Lung microvascular endothelial cell (primary cell): ENCODE measurements around the gene CCDC71. TPM values are rescaled to one million over a fixed set of nuclear protein-coding genes. Genes with fewer than 3 reads are reported as not detected.

Experiments used
- DNase-seq, 2 donors: peaks; one replicate each; pipeline versions ENCODE4 v3.0.0 to v3.0.0-alpha.2; 2010; ENCODE audit warnings: low read depth in 2 of 2
- total RNA-seq: library from RNA; depleted of rRNA; stranded (reverse); fragments of >200 nt; gene quantifications from 2 replicates; pipeline ENCODE4 v1.2.1, GENCODE V29; 2014

The CCDC71 gene
- total RNA-seq, result 10.7 and 20.2 TPM in 2 replicates

DNA sequence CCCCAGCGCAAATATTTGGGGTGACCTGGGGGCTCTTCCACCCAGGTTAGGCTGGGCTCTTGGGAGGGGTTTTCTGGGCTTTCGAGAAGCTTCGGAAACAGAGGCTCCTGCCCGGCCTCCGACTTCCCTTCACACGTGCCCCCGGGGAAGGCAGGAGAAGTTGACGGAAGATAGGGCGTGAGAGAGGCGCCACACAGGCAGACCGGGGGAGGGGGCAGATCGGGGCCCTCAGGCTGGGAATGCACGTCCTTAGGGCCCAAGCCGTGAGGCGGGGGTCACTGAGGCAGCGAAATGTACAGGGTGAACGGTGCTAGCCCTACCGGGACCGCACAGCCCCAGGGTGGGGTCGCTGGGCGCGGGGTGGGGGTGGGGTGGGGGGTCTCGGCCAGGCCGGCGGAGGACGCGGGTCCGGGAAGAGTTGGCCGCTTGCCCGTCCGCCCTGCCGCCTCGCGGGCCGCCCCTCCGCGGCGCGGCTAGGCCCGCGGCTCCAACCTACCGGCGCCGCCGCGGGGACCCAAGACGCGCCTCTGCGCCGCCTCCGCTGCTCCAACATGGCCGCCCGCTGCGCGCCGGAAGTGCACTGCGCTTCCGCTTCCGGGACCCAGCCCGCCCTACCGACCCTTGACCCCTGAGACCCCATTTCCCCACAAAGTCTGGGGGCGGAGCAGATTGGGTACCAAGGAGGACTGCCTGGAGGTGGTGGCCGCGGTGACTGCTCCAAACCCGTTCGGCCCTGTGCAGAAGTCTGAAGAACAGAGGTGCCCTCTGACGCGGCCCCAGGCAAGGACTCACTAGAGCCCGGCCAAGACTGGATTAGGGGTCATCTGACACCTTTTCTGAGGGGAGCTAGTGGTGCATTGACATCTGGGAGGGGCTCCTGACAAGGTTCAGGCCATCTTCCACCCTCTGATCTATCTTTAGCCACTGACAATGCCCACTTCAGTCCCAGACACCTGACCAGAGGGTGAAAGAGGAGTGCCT, at the start of gene CCDC71:
Gene CCDC71, minus strand, starts transcription at position 561 of the 981 bp plus-strand sequence. CDS start 2,123 bp downstream, outside the sequence.
- DNase-seq, result peak; percentile 69 to 75

DNA sequence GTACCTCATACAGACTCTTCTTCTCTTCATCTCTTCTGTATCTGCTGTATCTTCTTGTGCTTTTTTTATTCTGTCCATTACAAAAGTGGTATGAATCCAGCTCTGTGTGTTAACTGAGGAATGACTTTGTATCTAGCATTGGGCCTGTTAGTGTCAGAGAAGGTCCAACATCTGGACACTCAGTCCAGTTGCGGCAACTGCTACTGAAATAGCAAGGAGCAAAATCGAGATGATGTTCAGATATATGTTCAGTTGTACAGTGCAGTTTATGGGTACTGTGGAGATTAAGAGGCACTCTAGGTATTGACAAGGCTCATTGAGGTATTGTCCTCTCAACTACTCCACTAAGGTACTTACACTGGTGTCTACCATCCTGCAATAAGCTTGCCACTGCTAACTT, 47.9 kb upstream of the CCDC71 start:
- no peak for DNase-seq

DNA sequence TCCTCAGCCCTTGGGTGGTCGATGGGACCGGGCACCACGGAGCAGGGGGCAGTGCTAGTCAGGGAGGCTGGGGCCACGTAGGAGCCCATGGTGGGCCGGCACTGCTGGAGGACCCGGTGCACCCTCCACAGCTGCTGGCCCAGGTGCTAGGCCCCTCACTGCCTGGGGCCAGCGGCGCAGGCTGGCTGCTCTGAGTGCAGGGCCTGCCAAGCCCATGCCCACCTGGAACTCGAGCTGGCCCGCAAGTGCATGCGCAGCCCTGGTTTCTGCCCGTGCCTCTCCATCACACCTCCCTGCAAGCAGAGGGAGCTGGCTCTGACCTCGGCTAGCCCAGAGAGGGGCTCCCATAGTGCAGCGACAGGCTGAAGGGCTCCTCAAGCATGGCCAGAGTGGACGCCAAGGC, 47.4 kb upstream of the CCDC71 start:
- DNase-seq, result no peak

DNA sequence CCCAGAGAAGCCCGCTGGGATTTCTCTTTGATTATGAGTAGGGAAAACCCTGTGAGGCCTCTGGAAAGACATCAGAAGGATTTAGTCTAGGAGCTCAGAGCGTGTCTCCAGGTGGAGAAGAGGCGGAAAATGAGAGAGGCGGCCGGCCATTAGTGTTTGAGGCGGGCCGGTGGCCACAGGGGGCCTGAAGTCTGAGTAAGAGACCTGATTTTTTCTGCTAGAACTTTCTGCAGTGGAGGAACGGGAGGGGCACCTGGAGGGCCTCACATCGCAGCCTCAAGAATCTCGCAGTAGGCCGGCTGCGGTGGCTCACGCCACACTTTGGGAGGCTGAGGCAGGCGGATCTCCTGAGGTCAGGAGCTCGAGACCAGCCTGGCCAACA, 33.8 kb upstream of the CCDC71 start:
- DNase-seq, result no peak

DNA sequence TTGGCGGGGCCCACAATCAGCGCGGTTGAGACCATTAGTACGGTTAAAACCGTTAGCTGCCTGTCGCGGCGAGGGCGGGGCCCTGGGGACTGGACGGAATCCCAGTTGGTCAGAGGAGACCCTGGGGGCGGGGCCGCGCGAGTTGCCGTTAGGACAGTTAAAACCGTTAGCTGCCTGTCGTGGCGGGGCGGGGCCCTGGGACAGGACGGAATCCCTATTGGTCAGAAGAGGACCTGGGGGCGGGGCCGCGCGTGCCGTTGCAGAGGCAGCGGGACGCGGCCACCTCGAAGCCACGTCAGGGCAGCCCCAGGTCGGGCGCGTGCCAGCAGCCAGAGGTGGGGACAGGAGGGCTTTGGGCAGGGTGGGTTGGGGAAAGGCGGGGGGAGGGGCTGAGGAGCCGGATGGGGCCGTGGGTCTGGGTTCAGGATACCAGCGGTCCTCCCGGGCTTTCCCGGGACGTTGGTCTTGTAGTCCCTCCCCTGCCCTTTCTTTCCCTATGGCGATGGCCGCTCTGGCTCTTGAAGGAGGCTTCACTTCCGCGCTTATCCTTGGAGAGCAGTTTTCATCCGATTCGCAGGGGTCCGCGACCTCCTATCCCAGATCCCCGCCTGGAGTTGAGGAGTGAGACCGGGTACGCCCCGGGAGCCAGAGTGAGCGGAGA, 33.2 kb upstream of the CCDC71 start:
- peak; percentile 43 to 85 for DNase-seq

DNA sequence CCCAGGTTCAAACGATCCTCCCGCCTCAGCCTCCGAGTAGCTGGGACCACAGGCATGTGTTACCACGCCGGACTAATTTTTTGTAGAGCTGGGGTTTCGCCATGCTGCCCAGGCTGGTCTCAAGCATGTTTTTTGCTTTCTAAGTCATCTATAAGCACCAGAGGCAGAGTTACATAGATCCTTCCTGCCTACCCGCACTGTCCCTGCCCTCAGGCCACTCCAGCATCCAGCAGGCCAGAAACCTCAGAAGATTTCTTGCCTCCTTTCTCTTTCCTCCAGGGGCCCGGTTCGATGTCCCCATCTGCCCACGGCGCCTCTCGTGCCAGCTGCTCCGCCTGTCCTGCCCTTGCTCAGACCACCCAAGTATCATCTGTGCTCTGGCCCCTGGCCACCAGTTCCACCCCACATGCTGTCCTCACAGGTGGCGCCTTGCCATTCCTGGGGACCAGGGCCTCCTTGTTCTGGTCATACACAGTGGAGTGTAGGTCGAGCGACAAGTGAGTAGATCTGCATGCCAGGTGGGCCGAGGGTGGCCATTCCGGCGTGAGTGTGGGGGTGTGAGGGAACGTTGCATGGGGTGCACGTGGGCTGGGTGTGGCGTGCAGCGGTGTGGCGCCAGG, 32.6 kb upstream of the CCDC71 start:
- no peak for DNase-seq

DNA sequence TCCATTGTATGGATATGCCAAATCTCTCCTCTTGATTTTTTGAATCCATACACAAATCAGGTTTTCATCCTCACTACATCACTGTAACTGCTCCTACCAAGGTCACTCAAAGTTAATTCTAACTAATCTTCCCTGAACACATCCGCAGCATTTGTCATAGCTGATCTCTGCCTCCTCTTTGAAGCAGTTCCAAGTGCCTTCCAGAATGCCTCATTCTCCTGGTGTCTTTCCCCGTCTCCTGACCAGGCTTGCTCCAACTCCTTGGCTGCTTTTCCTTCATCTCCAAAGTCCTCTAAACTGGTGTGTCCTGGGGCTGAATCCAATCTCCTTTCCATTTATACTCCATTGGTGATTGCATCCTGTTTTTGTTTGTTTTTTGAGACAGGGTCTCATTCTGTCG, 32.0 kb upstream of the CCDC71 start:
- DNase-seq, result no peak

DNA sequence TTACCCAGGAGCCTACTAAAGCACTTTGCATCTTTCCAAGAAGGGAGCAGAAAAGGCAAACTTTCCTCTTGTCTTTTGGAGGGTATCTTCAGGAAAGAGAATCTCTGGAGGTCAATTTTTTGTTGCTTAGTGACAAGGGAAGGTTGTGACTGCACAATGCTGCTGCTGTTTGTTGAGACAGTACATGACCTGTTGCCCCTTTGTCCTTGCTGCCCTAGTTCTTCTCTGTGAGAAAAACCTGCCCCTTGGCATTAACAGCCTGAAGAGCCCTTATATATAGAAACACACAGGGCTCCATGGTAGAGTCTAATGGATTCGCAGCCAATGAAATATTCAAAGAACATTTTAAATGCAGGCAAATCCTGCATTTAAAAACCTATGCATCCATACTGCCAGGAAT, 25.6 kb upstream of the CCDC71 start:
- no peak for DNase-seq

DNA sequence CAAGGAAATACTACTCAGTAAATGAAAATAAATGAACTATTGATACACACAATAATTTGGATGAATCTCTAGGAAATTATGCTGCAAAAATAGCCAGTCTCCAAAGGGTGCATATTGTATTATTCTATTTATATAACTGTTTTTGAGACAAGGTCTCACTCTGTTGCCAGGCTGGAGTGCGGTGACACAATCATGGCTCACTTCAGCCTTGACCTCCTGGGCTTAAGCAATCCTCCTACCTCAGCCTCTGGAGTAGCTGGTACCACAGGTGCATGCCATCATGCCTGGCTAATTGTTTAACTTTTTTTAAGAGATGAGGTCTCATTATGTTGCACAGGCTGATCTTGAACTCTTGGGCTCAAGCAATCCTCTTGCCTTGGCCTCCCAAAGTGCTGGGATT, 17.7 kb upstream of the CCDC71 start:
- no peak for DNase-seq

DNA sequence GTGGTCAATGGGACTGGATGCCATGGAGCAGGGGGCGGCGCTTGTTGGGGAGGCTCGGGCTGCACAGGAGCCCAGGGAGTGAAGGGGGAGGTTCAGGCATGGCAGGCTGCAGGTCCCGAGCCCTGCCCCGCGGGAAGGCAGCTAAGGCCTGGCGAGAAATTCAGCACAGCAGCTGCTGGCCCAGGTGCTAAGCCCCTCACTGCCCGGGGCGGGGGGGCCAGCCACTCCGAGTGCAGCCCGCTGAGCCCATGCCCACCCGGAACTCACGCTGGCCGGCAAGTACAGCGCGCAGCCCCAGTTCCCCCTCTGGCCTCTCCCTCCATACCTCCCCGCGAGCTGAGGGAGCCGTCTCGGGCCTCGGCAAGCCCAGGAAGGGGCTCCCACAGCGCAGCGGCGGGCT, 16.6 kb upstream of the CCDC71 start:
- no peak for DNase-seq

DNA sequence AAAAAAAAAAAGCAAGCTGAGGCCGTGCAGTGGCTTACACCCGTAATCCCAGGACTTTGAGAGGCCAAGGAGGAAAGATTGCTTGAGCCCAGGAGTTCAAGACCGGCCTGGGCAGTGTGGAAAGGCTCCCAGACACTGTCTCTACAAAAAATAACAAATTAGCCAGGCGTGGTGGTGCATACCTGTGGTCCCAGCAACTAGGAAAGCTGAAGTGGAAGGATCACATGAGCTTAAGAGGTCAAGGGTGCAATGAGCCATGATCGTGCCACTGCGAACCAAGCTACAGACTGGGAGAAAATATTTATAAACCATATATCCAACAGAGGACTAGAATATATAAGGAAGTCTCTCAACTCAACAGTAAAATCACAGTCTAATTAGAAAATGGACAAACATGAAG, 15.2 kb upstream of the CCDC71 start:
- no peak for DNase-seq

DNA sequence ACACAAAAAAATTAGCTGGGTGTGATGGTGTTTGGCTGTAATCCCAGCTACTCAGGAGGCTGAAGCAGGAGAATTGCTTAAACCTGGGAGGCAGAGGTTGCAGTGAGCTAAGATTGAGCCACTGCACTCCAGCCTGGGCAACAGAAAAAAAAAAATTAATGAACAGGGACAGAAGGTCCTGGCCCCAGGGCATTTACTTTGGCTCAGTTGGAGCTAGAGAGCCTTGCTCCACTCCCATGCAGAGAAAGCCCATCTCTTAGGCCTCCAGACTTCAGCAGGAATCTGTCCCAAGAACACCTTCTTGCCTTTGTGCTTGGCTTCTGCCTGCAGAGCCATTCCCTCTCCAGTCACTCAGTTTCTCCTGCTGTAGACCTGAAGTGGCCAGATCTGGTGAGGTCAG, 14.0 kb upstream of the CCDC71 start:
- no peak for DNase-seq

DNA sequence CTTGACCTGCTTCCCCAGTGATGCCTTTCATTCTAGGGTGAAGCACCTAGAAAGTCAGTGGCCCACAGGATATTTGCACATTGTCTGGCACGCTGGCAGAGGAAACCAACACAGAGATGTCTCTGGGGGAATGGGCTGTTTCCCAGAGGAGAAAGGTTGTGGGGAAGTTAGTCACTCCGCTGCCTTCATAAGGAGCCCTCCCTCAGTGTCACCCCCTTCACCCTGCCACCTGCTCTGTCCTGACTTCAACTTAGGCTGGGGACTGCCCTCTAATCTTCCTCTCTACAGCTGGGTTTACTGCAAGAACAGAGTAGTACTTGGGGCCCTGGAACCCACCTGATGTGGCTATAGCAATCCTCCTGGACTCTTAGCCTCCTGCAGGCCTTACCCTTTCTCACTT, 10.9 kb upstream of the CCDC71 start:
- DNase-seq, result no peak

DNA sequence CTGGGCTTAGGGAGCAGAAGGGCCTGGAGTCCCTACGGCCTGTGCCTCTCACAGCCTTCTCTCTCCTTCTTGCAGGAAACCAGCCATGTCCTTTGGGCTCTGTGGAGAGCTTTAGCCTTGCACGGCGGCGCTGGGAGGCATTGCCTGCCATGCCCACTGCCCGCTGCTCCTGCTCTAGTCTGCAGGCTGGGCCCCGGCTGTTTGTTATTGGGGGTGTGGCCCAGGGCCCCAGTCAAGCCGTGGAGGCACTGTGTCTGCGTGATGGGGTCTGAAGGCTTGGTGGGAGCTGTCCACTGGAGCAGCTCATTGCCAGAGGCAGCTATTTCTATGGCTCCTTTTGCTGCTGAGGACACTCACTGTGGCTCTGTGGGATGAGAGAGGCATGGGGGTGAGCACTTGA, 9.4 kb upstream of the CCDC71 start:
- DNase-seq, result no peak

DNA sequence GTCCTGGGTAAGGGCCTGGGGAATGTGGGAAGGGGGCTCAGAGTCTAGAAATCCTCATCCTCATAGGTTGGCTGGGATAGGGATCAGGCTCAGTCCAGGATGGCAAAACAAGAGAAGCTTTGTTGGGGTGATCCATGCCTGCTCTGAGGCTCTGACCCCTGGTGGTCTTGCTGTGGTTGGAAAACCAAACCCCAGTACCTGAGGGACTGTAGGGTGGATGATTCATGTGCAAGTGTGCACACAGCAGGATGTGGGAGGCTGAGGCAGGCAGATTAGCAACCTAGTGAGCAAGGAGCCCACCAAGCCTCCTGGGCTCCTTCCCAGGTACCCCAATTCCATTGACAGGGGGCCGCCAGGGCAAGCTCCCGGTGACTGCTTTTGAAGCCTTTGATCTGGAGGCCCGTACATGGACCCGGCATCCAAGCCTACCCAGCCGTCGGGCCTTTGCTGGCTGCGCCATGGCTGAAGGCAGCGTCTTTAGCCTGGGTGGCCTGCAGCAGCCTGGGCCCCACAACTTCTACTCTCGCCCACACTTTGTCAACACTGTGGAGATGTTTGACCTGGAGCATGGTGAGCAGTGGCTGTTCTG, 8.4 kb upstream of the CCDC71 start:
- no peak for DNase-seq

DNA sequence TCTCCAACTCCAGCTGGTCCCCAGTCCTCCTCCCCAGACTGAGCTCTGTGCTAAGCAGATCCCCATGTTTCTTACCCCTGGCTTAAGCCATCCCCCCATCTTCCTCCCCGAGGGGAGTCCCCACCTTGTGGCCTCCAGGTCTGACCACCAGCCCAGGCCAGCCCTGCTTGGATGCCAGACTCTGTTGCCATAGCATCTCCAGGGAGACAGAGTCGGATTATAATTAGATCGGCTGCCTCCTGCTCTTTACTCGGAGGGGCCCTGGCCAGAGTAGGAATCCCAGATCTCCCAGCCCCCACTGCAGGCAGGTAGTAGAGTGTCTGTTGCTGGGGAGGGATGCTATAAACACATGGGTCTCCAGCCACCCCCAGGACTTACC, 7.7 kb upstream of the CCDC71 start:
- DNase-seq, result peak in 1 of 2 donors; percentile 20

DNA sequence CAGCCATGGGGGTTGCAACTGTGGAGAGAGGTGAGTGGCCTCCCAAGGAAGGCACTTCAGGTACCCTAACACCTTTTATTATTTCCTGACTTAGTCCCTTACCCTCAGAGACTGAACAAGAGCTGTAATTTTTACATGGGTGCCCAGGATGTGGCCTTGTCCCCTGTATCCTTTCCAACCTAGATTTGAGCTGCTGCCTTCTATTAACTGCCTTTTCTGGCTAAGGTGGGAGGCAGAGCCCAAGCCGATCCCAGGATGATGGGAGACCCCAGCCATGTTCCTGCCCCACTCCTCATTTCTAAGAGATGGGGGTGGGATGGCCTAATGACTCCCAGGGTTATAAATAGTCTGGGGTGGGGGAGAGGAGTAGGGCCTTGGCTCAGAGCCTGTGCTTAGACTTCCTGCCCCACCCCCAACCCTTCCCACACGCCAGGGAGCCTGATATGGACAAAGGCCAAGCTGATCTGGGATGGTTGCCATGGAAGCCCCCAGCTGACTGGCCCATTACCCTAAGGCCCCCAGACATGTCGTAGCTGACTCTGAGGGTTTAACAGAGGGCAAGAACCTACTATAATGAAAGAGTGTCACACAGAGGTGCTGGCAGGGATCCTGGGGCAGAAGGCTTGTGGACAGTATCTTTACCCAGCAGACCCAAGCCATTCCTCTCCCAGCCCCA, 7.1 kb upstream of the CCDC71 start:
- peak; percentile 70 to 78 for DNase-seq

DNA sequence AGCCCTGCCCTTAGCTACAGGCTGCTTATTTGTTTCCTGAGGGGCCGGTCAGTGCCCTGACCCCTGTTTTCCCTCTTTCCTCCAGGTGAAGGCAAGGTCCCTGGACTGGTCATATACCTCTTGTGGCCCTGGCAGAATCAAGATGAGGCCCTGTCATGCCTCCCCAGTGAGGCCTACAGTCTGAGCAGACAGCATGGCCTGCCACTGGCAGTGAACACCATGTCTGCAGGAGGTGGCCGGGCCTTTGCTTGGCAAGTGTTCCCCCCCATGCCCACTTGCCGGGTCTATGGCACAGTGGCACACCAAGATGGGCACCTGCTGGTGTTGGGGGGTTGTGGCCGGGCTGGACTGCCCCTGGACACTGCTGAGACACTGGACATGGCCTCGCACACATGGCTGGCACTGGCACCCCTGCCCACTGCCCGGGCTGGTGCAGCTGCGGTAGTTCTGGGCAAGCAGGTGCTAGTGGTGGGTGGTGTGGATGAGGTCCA, 6.5 kb upstream of the CCDC71 start:
- no peak for DNase-seq

DNA sequence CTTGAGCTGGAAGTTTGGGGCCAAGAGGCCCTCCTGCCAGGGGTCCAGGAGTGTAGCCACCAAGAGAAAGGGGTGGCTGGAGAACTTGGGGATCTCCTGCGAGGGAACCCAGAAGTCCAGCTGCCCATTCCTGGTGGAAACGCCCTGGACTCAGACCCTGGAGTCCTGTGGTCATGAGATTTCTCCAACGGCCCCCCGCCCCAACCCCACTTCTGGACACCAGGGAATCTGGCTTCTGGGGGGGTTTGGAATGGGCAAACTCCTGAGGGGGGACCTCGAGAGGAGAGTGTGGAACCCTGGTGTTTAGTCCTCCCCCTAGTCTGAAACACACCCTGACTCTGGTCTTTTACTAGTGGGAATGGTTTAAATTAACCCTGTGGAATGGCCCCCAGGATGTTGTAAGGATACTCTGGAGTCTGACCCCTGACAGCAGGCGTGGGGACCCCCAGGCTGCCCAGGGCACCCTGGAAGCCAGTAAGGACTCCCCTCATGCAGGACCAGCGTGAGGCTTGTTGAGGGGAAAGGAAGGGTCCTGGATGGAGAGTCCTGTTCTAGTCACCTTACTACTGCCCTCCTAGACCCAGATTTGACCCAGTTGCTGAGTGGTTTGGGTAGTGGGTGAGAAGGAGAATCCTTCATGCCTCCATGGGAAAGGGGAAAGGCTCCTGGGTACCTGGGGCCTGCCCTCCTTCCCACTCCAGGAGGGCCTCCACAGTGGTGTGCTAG, 5.8 kb upstream of the CCDC71 start:
- DNase-seq, result no peak

DNA sequence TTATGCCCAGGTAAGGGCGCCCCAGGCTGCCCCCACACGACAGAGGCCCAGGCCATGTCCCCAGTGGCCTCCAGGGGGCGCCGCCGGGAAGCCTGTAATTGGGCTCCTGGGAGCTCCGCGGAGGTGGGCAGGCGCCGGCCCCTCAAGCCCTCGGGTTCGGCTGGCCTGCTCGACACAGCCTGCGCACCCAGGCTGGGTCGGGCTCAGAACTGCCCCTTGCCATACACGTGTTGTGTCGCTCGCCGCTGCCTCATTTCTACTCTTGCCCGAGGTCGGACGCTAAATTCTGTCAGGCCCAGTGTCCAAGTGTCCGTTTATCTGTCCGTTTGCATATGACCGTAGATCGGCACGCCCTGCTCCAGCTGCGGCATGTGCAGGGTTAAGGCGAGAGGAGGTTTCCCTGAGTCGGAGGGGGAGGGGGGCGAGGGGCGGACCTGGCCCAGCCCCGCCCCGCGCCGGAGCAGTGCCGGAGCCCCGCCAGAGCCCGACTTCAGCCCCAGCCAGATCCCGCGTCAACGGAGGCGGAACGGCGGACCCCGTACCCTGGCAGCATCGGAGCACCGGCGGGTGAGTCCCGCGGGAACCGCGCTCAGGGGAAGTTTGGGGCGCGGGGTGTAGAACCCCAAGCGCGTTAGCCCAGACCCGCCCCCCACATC, 5.1 kb upstream of the CCDC71 start, which contains the start of gene KLHDC8B:
Gene KLHDC8B, plus strand, starts transcription at position 480 of the 656 bp plus-strand sequence. CDS start 1,172 bp downstream, outside the sequence.
- DNase-seq, result peak; percentile 91 to 94
